PC-3 (cell line): ENCODE results near the gene IPMK.

Experiments
- CTCF ChIP-seq: fragments of 300-600 bp; sonication (generic); conservative IDR thresholded peaks from 2 replicates; pipeline ENCODE4 v1.5.1; 2017; ENCODE audit warnings: antibody characterized with exemption, low read depth, mild to moderate bottlenecking, low read length
- EZH2 ChIP-seq: fragments of 300-600 bp; sonication (generic); IDR thresholded peaks from one replicate; pipeline ENCODE4 v1.6.1; 2017; ENCODE audit warnings: antibody characterized with exemption, mild to moderate bottlenecking, low read length; ENCODE audit not compliant: unreplicated experiment
- EZH2phosphoT487 ChIP-seq: fragments of 300-600 bp; sonication (generic); IDR thresholded peaks from 2 replicates; pipeline ENCODE4 v1.6.1; 2018; ENCODE audit warnings: mild to moderate bottlenecking, antibody characterized with exemption, low read length, borderline replicate concordance

- TF ChIP-seq CTCF (no peak), EZH2phosphoT487 (no peak), EZH2 (no peak)
Observed at GRCh38 chr10:58307676-58308075, 40.0 kb upstream of the IPMK start.
